RCC 7860 (cell line): Measurements from ENCODE around the gene S100A6.
"Not testable (repeated sequence)": the region's sequence is repeated elsewhere in the genome, so short reads cannot be mapped to it uniquely, and the experiment has no call there.

Source experiments
- DNase-seq: peaks from one replicate; pipeline ENCODE4 v3.0.0-alpha.2; 2015; ENCODE audit warnings: low spot score
- FAIRE-seq: peaks from 2 replicates; lab custom pipeline; 2012; peaks lifted over from hg19 to GRCh38; lab: Jason Lieb, UNC

Gene S100A6

DNA sequence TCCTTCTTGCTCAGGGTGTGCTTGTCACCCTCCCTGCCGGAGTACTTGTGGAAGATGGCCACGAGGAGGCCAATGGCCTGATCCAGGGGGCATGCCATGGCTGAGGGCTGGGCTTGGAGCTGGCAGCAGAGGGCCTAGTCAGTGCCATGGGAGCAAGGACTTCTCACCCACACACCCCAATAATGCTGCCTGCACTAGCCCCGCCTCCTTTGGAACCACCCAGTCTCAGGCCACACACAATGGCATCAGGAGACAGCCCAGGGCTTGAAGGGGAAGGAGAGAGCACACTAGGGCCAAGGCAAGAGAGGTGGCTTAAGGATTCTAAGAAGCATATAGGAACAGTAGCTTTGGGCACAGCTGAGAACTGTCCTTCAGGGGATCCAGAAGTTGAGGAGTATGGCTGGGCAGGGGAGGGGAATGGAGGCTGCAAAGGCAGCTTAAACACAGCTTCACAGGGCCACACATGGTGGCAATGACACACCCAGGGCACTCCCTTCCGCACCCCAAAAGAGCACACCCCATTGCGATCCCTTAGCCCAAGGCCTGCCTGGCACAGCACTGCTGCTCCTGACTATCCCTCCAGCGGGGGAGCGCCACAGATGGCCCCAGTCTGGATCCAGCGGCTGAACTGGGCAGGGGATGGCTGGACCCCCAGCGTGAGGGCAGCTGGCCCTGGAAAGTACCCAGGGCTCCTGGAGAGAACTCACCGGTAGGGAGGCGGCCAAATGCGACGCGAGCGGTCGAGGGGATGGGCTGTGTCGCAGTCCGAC lies at the start of gene S100A6:
TSS of gene S100A6 (minus strand) at position 750 of the 770 bp plus-strand sequence. CDS start at position 98, 652 bp downstream.
- FAIRE-seq (no peak), DNase-seq (peak; percentile 34)

DNA sequence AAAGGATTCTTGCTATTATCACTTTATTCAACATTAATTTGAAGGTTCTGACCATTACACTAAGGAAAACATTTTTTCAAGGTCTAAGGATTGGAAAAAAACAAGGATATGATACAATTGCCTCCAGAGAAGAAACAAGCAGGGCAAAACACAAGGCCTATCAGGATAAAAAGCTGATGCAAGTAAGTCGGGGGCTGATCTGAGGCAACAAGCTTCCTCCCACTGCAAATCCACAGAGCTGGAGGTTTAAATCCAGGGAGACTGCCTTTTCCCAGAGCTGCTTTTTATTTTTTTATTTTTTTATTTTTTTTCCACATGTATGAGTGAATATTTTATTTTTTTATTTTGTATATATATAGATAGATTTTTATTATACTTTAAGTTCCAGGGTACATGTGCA lies 49.2 kb upstream of the S100A6 start:
- FAIRE-seq, result no peak

DNA sequence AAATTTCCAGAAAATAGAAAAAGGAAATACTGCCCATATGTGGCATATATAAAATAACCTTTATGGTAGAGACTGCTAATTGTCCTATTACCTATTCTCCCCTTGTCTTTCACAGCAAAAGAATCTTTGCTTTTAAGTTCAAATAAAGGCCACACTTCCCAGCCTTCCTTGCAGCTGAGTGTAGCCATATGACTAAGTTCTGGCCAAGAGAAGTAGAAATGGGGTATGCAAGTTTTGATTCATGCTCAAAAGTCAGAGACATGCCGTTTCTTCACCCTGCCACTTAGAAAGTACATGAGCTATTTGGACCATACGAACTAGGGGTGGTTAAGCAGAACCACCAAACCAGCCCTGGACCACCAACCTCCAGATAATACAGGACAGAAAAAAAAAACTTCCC lies 48.2 kb upstream of the S100A6 start:
- DNase-seq, result no peak
- no peak for FAIRE-seq

More for the DNA sequence above, 49.2 kb upstream of the S100A6 start:
- DNase-seq, result no peak

DNA sequence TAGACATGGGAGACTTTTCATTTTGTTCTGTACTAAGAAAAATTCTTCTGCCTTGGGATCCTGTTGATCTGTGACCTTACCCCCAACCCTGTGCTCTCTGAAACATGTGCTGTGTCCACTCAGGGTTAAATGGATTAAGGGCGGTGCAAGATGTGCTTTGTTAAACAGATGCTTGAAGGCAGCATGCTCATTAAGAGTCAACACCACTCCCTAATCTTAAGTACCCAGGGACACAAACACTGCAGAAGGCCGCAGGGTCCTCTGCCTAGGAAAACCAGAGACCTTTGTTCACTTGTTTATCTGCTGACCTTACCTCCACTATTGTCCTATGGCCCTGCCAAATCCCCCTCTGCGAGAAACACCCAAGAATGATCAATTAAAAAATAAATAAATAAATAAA lies 47.7 kb upstream of the S100A6 start:
- FAIRE-seq, DNase-seq: not testable (repeated sequence)

DNA sequence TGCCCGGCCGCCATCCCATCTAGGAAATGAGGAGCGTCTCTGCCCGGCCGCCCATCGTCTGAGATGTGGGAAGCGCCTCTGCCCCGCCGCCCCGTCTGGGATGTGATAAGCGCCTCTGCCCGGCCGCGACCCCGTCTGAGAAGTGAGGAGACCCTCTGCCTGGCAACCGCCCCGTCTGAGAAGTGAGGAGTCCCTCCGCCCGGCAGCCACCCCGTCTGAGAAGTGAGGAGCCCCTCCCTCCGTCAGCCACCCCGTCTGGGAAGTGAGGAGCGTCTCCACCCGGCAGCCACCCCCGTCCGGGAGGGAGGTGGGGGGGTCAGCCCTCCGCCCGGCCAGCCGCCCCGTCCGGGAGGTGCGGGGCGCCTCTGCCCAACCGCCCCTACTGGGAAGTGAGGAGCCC lies 47.0 kb upstream of the S100A6 start:
- FAIRE-seq, DNase-seq: not testable (repeated sequence)

DNA sequence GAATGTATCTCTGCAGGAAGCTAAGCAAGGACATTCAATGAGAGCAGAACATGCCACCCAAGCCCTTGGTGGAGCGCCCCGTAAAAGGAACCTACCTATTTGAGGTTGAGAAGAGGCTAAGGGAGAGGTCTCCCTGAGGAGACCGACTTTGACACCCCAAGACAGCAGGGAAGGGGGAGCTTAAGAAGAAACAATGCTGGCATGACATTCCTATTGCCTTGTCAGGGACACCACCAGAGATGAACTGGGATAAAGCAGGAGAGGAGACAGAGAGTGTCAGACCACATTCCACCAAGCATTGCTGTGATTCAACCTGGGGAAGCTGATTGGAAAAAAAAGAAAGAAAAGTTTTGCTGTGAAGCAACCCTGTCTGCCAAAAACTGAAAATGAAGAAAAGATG lies 43.1 kb upstream of the S100A6 start:
- DNase-seq, result no peak
- no peak for FAIRE-seq

DNA sequence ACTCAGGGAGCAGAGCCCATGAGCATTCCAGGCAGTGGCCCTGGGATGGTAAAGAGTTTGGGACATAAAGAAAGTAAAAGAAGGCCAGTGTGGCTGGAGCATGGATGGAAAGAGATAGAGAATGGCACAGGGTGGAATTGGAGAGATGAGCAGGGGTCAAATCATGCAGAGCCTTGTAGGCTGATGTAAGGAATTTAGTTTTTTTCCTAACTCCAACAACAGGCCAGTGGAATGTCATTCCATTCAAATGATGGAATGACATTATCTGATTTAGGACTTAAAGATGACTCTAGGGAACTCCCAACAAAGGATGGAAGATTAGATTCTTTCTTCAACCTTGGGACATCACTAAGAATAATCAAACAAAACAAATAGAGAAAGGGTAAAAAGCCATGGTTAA lies 42.7 kb upstream of the S100A6 start:
- DNase-seq (peak; percentile 11), FAIRE-seq (no peak)

DNA sequence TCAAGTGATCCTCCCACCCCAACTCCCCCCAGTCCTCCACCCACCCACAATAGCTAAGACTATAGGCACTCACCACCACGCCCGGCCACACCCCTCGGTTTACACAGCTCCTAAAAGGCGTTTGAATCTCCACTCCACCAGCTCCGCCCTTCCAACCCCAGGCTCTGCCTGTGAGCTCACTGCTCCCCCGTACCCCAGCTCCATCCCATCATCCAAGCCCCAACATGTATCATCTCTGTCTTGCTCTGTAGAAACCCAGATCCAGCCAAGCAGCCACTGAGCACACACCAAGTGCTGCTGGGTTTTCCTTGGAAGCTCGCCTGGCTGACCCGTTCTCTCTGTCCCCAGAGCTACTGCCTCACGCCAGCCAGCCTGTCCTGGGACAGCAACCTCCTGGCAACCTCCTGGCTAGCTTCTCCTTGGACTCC lies 41.8 kb upstream of the S100A6 start:
- FAIRE-seq, result no peak

DNA sequence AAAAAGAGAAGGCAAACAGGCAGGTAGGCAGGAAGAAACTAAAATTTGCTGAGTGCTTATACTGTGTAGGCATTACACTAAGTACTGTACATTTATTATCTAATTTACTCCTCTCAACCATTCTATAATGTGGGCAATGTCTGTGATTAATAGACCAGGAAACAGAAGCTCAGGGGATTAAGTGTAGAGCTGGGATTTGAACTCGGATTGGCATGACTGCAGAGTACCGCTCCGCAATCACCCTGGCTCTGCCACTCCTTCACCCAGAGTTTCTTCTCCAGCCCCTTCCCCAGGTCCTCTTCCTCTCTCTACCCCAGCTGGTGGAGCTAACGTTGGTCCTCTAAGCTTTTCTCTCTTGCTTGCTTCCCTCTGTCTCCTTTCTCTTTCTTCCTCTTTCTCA lies 41.3 kb upstream of the S100A6 start:
- DNase-seq, result no peak
- no peak for FAIRE-seq

More for the DNA sequence above, 41.8 kb upstream of the S100A6 start:
- no peak for DNase-seq

DNA sequence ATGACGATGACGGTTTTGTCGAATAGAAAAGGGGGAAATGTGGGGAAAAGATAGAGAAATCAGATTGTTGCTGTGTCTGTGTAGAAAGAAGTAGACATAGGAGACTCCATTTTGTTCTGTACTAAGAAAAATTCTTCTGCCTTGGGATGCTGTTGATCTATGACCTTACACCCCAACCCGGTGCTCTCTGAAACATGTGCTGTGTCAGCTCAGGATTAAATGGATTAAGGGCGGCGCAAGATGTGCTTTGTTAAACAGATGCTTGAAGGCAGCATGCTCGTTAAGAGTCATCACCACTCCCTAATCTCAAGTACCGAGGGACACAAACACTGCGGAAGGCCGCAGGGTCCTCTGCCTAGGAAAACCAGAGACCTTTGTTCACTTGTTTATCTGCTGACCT lies 39.7 kb upstream of the S100A6 start:
- FAIRE-seq, DNase-seq: not testable (repeated sequence)

DNA sequence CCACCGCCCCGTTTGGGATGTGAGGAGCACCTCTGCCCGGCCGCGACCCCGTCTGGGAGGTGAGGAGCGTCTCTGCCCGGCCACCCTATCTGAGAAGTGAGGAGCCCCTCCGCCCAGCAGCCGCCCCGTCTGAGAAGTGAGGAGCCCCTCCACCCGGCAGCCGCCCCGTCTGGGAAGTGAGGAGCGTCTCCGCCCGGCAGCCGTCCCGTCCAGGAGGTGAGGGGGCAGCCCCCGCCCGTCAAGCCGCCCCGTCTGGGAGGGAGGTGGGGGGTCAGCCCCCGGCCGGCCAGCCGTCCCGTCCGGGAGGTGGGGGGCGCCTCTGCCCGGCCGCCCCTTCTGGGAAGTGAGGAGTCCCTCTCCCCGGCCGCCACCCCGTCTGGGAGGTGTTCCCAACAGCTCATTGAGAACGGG lies 39.3 kb upstream of the S100A6 start:
- DNase-seq, FAIRE-seq: not testable (repeated sequence)

DNA sequence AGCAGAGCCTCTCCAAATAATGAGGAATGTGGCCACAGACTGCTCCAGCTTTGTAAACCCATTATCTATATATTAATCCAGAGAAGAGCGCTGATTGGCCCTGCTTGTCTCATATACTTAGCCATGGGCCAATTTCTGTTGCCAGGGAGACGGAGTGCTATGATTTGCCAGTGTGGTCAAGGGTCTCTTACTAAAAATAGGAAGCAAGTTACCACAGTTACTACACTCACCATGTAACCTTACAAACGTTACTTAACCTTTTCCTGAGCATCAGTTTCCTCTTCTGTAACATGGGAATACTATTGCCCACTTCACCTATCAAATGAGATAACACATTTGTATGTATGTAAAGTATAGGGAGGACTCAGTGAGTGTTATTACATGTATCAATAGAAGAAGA lies 37.6 kb upstream of the S100A6 start:
- FAIRE-seq (no peak), DNase-seq (no peak)

DNA sequence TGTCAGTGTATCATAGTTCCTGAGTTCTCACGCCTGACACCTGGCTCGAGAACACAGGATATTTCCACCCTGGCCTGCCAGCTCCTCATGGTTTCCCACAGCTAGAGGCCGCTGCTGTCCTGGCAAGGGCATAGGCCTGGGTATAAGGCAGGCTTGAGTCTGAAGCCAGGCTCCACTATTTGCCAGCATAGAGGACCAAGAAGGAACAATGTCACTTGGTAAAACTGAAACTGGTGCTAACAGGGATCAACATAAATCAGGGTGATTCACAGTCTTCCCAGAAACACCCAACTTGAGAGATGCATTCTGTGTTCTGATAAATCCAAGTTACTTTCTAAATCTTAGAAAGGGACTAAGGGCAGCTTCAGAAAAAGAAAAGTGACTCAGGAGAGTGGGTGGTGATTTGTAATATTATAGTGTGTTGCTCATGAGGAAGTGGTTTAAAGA lies 36.8 kb upstream of the S100A6 start:
- peak; percentile 39 for FAIRE-seq
- peak; percentile 81 for DNase-seq

DNA sequence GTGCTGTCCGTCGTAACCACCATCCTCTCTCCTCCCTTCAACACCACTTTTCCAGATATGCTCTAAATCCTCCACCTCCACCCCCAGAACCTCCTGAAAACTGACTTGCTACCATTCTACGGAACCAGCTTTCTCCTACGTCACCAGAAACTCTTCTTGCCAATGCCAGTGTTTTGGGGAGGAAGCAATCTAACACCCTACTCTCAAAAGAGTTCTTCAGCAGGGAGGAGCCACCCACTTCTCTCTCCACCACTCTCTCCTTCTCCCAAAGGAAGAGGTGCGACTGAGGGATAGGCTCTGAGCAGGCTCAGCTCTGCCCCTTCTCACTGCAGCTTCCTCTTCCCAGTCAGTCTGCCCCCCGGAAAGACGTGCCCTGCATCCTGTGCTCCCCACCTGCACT lies 35.9 kb upstream of the S100A6 start:
- no peak for FAIRE-seq

DNA sequence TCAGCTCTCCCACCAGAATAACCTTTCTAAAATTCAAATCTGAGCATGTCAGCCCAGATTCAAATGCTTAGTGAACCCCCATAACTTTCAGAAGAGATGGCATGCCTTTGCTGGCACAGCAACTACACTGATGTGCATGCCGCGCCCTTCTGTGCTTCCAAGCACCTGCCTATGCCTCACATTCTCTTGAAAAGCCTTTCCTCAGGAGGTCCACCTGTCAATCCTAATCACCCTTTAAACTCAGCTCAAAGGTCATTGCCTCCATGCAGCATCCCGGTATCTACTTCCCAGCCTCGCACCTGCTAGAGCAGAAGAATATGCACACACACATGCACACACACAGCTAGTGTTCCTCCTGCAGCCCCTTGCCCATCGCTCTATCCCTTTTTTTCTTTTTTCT lies 35.1 kb upstream of the S100A6 start:
- no peak for DNase-seq
- FAIRE-seq, result no peak

More for the DNA sequence above, 35.9 kb upstream of the S100A6 start:
- DNase-seq, result no peak

DNA sequence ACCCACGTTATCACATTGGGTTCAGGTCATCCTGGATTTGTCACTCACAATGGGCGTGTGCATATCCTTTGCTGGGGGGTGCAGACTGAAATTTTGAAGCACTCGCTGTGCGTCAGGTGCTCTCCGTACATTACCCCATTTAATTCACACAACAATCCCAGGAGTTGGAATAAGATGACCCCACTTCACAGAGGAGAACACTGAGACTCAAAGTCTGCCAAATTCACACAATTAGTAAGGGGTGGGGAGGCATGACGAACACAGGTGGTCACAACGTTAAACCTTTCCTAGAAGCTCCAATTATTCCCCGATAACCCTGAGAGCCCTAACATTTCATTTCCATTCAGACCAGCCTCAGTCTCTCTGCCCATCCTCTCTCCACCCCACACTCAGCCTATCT lies 33.7 kb upstream of the S100A6 start:
- DNase-seq (no peak), FAIRE-seq (no peak)

DNA sequence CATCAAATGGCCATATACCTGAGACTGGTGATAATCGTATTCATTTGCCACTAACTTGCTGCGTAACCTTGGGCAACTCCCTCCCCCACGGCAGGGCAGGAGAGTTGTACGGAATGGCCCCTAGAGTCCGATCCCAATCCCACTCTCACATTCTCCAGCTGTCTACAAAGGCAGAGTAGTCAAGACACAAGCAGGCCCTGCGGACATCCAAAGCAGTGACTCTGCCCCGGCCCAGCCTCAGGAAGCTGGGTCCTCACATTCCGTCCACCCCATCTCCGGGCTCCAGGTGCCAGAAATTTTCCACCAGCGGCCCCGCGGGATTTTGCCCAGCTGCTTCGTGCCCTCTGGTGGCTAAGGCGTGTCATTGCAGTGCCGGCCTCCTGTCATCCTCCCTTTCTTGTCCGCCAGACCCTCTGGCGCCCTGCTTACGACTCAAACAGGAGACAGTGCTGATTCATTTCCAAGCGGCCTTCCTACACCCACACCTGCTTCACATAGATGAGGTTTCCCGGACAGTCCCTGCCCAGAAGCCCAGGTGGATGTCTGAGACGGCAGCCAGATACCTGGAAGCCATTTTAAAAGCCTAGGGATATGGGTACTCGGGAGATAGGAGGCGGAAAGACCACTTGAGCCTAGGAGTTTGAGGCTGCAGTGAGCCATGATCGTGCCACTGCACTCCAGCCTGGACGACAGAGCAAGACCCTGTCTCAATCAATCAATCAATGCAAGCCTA lies 32.7 kb upstream of the S100A6 start:
- peak; percentile 93 for DNase-seq
- FAIRE-seq, result peak; percentile 72

DNA sequence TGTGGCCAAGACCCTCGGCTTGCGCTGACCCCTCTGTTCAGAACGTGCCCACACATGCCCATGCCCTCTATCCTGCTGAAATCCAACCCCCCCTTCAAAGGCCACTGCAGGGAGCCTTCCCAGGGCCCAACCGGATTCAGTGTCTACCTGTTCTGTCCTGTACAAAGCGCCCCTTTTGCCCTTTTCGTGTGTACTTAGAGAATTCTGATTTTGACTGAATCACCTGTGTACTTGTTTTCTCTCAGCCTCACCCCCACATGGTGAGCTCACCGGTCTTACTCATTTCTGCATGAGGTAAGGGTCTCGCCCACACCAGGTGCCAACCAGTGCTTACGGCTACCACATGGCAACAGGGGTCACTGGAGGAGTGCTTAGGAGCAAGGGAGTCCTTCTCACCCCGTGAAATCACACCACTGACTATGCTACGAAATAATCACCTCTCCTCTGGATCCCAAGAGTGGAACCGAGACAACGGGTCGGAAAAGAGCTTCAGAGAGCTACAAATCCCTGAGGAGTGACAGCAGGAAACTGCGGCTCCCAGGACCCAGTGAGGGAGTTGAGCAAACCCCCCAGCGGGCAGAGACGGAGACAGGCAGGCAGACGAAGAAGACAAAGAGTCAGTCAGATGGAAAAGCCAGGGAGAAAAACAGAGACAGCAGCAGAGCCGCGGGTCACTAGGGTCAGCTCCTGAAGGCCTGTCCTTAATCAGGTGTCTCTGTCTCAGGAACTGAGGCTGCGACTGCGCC lies 32.0 kb upstream of the S100A6 start:
- peak; percentile 92 for DNase-seq
- peak; percentile 78 for FAIRE-seq

DNA sequence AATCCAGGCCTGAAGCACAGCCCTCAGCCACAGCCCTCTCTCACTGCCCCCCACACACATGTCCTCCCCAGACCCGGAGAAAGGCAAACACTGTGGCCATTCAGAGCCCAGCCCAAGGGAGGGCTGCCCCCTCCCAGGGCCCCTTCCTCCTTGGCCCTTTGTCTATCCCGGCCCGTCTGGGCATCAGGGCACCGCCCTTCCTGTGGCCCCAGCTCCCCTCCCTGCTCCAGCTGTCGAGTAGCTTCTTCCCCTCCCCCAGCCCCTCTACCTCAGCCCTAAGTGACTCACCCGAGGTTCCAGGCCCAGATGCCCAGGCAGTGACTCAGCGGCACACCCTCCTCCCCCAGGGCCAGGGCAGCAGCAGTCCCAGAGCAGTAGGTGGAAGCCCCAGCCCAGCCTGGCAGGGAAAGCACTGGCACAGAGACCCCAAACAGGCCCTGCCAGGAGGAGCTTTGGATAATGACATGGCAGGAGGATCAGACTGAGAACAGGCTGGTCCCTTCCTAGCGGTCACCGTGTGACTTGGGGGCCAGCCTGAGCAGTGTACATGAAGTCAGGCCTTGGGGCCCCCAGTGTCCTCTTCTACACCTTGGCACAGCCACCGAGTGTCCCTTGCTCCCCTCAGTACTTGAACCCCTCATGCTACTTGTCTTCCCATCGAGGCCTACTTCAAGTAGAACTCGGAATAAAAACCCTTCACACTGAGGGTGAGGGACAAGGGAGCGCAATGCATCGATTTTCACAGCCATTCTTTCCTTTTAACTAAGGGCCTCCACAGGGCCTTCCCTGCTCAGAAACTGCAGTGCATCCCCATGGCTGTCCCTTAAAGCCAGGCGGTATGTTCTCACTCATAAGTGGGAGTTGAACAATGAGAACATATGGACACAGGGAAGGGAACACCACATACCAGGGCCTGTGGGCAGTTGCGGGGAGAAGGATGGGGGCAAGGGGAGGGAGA lies 30.9 kb upstream of the S100A6 start:
- peak; percentile 99 for DNase-seq
- peak; percentile 90 for FAIRE-seq
